Mucosa of descending colon (tissue), 3 donors: ENCODE measurements around the gene ZNF436. TPM values are rescaled to one million over a fixed set of nuclear protein-coding genes. Genes with fewer than 3 reads are reported as not detected.
A peak's percentile ranks its signal among the peaks of the same experiment; 100 is the strongest.

ENCODE experiments used
- ATAC-seq: fragments of 200-7000 bp; cut with Tn5 transposase; one replicate; pipeline ENCODE4 v1.9.1; 2020; ENCODE audit warnings: mild to moderate bottlenecking, moderate library complexity
- DNase-seq, 3 donors: peaks; one replicate each; pipeline ENCODE4 v3.0.0-alpha.2; 2020
- H3K36me3 ChIP-seq: fragments of 200-600 bp; one replicate; pipeline ENCODE4 v1.8.0; 2021; ENCODE audit warnings: low read depth, mild to moderate bottlenecking
- H3K4me1 ChIP-seq: fragments of 200-600 bp; one replicate; pipeline ENCODE4 v1.8.0; 2021; ENCODE audit warnings: low read depth, mild to moderate bottlenecking
- H3K4me3 ChIP-seq: fragments of 200-600 bp; one replicate; pipeline ENCODE4 v1.8.0; 2021; ENCODE audit warnings: mild to moderate bottlenecking
- H3K9me3 ChIP-seq: fragments of 200-600 bp; one replicate; pipeline ENCODE4 v1.8.0; 2021; ENCODE audit warnings: mild to moderate bottlenecking
- intact Hi-C, 2 donors: fragments of 100-400 bp; cut with DNase I in 1 of 2; cut with micrococcal nuclease in 1 of 2; formaldehyde crosslinking; loops; one replicate each; pipeline versions ENCODE4 v1.11.0 to v1.11.1; 2022; cut with DNase I, micrococcal nuclease
- total RNA-seq, 3 donors: library from RNA; stranded (reverse); fragmentation: NEBNext Ultra II Directional in 2 of 3; extraction: Animal tissue kit (Norgen Biotek cat#: 25700) in 2 of 3; gene quantifications; one replicate each; pipeline versions ENCODE4 v1.2.1 to v1.2.4, GENCODE V29; 2021 to 2023
- TF ChIP-seq, protein P1 (sequence below): fragments of 200-600 bp; IDR thresholded peaks from one replicate; pipeline ENCODE4 v1.8.0; 2022; ENCODE audit warnings: antibody characterized with exemption, mild to moderate bottlenecking
- donor health status: DM: no; HTN: no; CAD: no; lungs with moderate emphysema.
- donor health status: DM: no; HTN: no; CAD: no.
- donor health status: DM: no; HTN: yes; CAD: no.

Gene ZNF436
- total RNA-seq, 3 donors from 2014 or later, result 10.1 to 15.2 (median 11.4) TPM

DNA sequence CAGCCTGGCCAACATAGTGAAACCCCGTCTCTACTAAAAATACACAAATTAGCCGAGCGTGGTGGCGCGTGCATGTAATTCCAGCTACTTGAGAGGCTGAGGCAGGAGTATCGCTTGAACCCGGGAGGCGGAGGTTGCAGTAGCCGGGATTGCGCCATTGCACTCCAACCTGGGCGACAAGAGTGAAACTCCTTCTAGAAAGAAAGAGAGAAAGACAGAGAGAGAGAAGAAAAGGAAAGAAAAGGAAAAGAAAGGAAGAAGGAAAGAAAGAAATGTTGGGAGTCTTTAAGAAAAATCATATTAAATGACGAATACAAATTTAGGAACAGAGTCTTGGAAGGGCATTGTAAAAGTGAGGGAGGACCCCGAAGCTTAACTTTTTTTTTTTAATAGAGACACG is 23.7 kb downstream of the ZNF436 start:
- H3K36me3 ChIP-seq, result no peaks in the 10 kb centered on the region
- no peak for DNase-seq
- intact Hi-C loops, result no loop called here
- peaks cover 16% of the 10 kb centered on the region for H3K4me1 ChIP-seq
- ATAC-seq, result no peak
- H3K4me3 ChIP-seq, result no peak overlapping the region
- TF ChIP-seq, protein P1, sequence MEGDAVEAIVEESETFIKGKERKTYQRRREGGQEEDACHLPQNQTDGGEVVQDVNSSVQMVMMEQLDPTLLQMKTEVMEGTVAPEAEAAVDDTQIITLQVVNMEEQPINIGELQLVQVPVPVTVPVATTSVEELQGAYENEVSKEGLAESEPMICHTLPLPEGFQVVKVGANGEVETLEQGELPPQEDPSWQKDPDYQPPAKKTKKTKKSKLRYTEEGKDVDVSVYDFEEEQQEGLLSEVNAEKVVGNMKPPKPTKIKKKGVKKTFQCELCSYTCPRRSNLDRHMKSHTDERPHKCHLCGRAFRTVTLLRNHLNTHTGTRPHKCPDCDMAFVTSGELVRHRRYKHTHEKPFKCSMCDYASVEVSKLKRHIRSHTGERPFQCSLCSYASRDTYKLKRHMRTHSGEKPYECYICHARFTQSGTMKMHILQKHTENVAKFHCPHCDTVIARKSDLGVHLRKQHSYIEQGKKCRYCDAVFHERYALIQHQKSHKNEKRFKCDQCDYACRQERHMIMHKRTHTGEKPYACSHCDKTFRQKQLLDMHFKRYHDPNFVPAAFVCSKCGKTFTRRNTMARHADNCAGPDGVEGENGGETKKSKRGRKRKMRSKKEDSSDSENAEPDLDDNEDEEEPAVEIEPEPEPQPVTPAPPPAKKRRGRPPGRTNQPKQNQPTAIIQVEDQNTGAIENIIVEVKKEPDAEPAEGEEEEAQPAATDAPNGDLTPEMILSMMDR, result no peak
- H3K9me3 ChIP-seq, result no peaks in the 10 kb centered on the region

- DNase-seq, result peak in 1 of 3 donors; percentile 20
- H3K4me1 ChIP-seq, result peaks cover 24% of the 10 kb centered on the region
- no peaks in the 10 kb centered on the region for H3K36me3 ChIP-seq
- intact Hi-C loops, result no loop called here
- no peaks in the 10 kb centered on the region for H3K9me3 ChIP-seq
- no peak for ATAC-seq
- TF ChIP-seq, protein P1, result no peak
- H3K4me3 ChIP-seq, result peak overlapping the region; percentile 94
Measured at GRCh38 chr1:23344987-23345472, 24.6 kb downstream of the ZNF436 start.

DNA sequence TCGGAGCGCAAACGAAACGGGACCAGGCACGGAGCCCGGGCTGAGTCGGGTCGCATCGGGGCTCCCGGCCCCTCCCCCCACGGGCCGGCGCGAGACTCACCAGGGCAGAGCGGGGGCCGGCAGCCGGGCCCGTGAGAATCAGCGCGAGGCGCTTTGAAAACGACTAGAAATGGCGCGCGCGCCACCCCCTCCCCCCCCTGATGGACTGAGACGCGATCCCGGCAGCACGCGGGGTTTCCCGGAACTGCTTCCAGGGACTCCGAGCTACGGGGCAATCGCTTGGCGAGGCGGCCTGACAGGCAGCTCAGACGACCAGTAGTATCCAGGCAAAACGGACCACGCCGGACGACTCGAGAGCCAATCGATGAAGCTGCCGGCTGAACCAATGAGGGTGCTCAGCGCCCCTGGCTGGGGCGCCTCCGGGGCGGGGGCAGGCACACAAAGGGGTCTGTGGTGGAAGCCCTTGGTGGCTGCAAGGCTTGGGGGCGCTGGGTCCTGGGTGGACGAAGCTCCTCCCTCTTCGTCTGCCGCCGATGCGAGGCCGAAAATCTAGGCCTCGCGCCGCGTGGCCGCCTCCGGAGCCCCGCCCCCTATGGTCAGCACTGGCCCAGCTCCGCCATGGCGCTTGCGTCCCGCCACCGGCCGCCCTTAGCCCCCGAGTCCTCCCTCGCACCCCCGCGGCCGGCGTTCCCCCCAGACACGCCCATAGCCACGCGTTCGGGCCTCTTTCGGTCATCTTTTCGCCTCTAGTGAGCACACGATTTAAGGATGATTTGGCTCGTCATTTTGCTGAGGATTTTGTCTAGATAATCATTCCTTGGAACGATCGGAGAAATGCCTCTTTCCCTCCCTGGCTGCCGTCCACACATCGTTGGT is 25.3 kb downstream of the ZNF436 start, which contains the start of gene HNRNPR:
TSS of gene HNRNPR (minus strand) at position 174 of the 876 bp plus-strand sequence. CDS start 3,276 bp downstream, outside the sequence.
- intact Hi-C loops, result no loop called here
- Histone ChIP-seq H3K36me3 (no peaks in the 10 kb centered on the region), H3K4me1 (peaks cover 25% of the 10 kb centered on the region), H3K4me3 (peak within 1 kb of the TSS; percentile 94), H3K9me3 (no peaks in the 10 kb centered on the region)
- ATAC-seq (peak; percentile 94), DNase-seq (peak; percentile 100)
- TF ChIP-seq, protein P1, result no peak

DNA sequence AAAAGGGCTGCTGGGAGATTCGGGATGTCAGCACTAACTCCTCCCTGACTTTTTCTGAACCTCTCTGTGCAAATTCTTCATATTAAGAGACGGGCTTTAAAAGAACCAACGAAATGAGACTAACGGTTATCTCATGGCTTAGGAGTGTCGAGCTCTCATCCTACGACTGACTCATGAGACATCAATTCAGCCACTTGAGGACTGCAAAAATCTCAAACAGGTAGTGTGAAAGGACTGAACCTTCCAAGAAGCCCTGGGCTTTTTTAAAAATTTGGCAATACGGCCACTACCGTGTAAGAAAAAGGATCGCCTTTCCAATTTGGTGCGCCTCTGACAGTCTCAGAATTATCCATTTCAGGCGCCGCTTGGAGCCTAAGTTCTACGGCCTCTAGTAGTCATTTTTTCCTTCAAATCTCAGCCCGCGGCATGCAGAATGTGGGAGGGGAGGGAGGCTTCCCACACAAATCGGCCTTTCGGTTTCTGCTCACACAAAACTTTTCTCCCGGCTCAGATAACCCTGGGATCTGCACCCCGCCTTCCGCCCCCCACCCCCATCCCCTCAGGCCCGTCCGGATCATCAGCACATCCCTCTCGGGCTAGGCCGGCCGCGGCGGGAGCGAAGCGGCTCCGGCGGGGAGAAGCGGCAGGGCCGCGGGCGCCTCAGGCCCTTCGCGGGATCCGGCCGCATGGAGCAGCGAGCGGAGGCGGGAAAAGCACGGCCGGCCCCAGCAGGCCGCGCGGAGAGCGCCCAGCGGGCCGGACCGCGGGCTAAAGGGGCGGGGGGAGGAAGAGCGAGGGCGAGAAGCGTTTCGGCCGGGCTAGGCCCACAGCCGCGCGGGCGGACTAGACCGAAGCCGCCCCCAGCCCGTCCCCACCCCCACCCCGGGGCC is 26.2 kb downstream of the ZNF436 start:
- no peaks in the 10 kb centered on the region for H3K36me3 ChIP-seq
- intact Hi-C loops, result no loop called here
- peak in 1 of 3 donors; percentile 40 for DNase-seq
- TF ChIP-seq, protein P1, result no peak
- peak; percentile 48 for ATAC-seq
- peak overlapping the region; percentile 94 for H3K4me3 ChIP-seq
- no peaks in the 10 kb centered on the region for H3K9me3 ChIP-seq
- peaks cover 25% of the 10 kb centered on the region for H3K4me1 ChIP-seq

- intact Hi-C loops, result no loop called here
- Histone ChIP-seq H3K4me1 (peaks cover 30% of the 10 kb centered on the region), H3K9me3 (no peaks in the 10 kb centered on the region)
Measured at GRCh38 chr1:23341931-23342692, 27.5 kb downstream of the ZNF436 start.

More at GRCh38 chr1:23341931-23342692, 27.5 kb downstream of the ZNF436 start:
- ATAC-seq (no peak), DNase-seq (no peak)
- Histone ChIP-seq H3K36me3 (no peaks in the 10 kb centered on the region), H3K4me3 (no peak overlapping the region)
- TF ChIP-seq, protein P1, result no peak
